HG03060 (cell line): Measurements from ENCODE around the gene RBMXL3.
"Not testable (repeated sequence)": the region's sequence is repeated elsewhere in the genome, so short reads cannot be mapped to it uniquely, and the experiment has no call there.

ENCODE experiments used
- ATAC-seq: cut with Tn5 transposase; IDR thresholded peaks from one replicate; pipeline ENCODE4 v1.9.1; 2021; ENCODE audit warnings: low read depth, moderate number of reproducible peaks; ENCODE audit not compliant: unreplicated experiment

RBMXL3 gene

DNA sequence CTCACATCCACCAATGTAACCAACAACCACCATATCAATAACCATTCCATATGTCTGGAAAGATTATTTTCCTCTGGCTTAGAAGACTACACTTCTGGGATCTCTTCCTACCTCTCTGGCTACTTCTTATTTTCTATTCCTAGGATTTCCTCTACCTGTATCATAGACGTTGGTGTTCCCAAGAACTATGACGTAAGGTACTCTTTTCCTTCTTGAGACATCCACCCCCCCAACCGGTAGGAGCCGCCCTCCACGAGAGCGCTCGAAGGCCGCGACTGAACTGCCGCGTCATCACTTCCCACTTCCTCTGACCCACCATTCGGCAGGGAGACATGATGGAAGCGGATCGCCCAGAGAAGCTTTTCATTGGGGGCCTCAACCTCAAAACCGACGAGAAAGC lies at the start of gene RBMXL3:
TSS of gene RBMXL3 (plus strand) at position 301 of the 400 bp plus-strand sequence. CDS start at position 333, 32 bp downstream.
- no peak for ATAC-seq

DNA sequence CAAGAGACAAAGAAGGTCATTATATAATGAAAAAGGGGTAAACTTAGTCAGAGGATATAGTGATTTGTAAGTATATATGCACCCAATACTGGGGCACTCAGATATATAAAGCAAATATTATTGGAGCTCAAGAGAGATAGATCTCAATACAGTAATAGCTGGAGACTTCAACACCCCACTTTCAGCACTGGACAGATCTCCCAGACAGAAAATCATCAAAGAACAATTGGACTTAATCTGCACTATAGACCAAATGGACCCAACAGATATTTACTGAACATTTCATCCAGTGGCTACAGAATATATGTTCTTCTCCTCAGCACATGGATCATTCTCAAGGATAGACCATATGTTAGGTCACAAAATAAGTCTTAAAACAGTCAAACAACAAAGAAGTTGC lies 47.2 kb upstream of the RBMXL3 start:
- ATAC-seq: no peak

DNA sequence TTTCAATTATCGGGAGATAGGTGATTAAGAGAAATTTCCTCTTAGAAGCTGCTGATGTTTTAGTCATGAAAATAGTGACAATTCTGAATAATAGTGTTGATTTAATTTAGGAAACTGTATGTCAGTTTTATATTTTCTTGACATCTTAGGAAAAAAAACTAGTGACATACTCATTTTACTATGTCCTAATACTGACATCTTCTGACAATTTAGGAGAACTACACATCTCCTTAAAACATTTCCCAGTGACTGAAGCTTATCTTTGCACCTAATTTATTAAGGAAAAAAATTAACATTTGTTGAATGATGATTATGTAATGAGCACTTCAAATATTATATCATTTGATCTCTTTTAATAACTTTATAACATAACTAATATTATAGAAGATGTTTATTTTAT lies 42.0 kb upstream of the RBMXL3 start:
- no peak for ATAC-seq

DNA sequence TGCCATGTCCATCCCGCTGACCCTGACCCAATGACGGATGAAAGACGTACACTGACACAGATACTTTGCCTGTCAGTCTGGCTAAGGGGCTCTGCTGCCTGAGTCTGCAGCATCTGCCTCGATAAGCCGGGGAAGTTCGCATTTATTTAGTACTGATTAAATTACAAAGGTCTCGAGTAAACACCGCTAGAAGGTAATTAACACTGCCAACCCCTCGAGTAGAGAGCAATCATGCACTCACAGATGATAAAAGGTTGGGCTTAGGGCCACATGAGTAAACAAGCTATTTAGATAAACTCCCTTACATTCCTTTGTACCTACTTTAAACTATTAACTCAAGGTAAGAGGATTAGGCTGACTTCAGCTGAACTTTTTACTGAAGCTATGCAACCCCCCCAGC lies 16.0 kb upstream of the RBMXL3 start:
- no peak for ATAC-seq

DNA sequence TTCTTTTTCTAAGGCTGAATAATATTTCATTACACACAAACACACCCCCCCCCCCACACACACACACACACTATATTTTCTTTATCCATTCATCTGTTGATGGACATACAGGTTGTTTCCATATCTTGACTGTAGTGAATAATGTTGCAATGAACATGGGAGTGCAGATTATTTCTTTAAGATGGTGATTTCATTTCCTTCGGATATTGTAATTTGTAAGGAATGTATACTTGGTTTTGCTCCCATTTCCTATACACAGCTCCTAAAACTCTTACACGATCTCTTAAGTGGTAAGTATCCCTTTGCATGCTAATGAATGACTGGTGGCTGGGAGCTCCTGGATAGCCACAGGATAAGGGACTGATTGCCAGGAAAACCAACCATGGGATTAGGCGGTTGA lies 14.7 kb upstream of the RBMXL3 start:
- no peak for ATAC-seq

DNA sequence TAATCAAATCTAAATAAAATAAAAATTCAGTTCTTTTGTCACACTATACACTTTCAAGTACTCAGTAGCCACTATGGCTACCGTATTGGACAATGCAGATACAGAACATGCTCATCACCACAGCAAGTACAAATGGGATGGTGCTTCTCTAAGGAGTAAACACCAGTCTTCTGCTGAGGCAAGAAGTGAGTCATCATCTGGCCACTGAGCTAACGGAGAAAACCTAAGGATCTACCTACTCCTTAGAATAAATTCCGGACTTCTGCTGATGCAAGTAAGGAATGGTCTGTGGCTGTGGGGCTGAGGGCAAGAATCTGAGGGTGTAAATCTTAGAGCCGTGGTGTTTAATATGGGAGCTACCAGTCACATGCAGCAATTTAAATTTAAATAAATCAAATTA lies 11.3 kb upstream of the RBMXL3 start:
- ATAC-seq: no peak

DNA sequence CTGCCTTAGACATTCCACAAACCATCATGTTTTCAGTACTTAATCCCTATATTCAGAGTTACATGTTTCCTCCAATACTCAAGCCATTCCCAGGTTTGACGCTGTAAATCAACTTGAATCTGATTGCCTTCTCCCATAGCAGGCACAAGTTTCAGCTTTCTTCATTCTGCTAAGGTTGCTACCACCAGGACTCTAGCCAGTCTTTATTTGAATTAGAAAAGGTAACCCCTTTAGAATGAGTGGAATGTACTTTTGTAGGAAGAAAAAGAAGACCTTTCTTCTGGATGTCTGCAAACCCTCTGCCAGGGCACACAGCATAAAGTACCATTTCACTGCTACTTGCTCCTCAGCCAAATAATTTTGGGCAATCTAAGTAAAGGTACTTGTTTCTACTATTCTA lies 10.7 kb upstream of the RBMXL3 start:
- ATAC-seq: no peak

DNA sequence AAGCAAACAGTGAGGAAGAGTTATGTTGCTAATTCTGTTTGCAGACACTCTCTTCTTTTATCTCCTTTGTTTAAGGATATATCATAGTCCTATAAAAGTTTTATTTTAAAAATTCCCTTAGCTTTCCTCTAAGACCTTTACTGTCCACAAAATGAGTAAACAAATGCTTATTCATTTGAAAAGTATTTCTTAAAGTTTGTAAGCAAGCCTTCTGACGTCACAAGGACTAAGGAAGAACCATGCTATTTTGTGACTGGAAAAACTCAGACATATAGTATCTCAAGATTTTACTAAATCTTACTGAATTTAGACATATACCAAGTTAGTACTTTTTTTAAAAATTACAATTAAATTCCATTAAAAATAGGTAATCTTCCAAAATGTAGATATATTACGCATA lies 5.2 kb upstream of the RBMXL3 start:
- no peak for ATAC-seq

DNA sequence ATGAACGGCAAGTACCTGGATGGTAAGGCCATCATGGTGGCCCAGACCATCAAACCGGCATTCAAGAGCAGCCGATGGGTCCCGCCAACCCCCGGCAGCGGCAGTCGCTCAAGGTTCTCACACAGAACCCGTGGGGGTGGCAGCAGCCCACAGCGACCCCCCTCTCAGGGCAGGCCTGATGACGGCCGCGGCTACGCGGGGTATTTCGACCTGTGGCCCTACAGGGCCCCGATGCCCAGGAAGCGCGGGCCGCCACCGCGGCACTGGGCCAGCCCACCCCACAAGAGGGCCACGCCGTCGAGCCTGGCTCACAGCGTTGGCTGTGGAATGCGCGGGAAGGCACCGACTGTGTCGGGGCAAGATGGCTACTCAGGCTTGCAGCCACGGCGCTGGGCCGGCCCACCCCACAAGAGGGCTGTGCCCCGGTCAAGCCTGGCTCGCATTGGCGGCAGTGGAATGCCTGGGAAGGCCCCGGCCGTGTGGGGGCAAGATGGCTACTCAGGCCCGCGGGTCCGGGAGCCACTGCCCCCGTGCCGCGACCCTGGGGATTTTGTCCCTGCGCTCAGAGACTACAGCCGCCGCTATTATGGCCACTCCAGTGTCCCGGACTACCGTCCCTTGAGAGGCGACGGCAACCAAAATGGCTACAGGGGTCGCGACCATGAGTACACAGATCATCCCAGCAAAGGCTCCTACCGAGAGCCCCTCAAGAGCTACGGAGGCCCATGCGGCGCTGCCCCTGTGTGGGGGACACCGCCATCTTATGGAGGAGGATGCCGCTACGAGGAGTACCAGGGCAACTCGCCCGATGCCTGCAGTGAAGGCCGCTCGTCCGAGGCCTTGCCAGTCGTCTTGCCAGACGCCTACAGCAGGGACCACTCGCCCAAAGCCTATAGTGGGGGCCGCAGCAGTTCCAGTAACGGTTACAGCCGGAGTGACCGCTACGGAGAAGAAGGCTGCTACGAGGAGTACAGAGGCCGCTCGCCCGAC lies 731 bp downstream of the RBMXL3 start:
- ATAC-seq: no peak

DNA sequence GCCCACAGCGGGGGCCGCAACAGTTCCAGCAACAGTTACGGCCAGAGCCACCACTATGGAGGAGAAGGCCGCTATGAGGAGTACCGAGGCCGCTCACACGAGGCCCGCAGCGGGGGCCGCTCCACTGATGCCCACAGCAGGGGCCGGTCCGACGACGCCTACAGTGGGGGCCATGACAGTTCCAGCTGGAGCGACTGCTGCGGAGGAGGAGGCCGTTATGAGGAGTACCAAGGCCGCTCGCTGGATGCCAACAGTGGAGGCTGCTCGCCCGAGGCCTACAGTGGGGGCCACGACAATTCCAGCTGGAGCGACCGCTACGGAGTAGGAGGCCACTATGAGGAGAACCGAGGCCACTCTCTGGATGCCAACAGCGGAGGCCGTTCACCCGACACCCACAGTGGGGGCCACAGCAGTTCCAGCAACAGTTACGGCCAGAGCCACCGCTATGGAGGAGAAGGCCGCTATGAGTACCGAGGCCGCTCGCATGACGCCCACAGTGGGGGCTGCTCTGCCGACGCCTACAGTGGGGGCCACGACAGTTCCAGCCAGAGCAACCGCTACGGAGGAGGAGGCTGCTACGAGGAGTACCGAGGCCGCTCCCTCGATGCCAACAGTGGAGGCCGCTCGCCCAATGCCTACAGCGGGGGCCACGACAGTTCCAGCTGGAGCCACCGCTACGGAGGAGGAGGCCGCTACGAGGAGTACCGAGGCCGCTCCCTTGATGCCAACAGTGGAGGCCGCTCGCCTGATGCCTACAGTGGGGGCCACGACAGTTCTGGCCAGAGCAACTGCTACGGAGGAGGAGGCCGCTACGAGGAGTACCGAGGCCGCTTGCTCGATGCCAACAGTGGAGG lies 1.7 kb downstream of the RBMXL3 start:
- ATAC-seq: no peak

DNA sequence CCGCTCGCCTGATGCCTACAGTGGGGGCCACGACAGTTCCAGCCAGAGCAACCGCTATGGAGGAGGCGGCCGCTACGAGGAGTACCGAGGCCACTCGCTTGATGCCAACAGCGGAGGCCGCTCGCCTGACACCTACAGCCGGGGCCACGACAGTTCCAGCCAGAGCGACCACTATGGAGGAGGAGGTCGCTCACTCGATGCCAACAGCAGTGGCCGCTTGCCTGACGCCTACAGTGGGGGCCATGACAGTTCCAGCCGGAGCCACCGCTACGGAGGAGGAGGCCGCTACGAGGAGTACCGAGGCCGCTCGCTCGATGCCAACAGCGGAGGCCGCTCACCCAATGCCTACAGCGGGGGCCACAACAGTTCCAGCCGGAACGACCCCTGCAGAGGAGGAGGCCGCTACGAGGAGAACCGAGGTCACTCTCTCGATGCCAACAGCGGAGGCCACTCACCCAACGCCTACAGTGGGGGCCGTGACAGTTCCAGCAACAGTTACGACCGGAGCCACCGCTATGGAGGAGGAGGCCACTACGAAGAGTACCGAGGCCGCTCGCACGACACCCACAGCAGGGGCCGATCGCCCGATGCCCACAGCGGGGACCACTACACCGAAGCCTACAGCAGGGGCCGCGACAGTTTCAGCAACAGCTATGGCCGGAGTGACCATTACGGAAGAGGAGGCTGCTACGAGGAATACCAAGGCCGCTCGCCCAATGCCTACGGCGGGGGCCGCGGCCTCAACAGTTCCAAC lies 2.5 kb downstream of the RBMXL3 start:
- ATAC-seq: no peak

DNA sequence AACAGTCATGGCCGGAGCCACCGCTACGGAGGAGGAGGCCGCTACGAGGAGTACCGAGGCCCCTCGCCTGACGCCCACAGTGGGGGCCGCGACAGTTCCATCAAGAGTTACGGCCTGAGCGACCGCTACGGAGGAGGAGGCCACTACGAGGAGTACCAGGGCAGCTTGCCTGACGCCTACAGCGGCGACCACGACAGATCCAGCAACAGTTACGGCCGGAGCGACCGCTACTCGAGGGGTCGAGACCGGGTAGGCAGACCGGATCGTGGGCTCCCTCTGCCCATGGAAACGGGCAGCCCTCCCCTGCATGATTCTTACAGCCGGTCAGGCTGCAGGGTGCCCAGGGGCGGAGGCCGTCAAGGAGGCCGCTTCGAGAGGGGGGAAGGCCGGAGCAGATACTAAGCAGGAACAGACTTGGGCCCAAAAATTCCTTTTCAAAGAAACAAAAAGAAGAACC lies 3.1 kb downstream of the RBMXL3 start:
- ATAC-seq: no peak

DNA sequence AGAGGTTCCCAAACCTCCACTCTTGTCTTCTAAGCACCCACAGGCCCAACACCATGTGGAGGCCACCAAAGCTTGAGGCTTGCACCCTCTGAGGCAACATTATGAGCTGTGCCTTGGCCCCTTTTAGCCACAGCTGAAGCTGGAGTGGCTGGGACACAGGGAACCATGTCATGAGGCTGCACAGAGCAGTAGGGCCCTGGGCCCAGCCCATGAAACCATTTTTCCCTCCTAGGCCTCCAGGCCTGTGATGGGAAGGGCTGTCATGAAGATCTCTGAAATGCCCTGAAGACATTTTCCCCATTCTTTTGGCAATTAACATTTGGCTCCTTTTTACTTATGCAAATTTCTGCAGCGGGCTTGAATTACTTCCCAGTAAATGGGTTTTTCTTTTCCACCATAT lies 14.8 kb downstream of the RBMXL3 start:
- ATAC-seq: no peak

DNA sequence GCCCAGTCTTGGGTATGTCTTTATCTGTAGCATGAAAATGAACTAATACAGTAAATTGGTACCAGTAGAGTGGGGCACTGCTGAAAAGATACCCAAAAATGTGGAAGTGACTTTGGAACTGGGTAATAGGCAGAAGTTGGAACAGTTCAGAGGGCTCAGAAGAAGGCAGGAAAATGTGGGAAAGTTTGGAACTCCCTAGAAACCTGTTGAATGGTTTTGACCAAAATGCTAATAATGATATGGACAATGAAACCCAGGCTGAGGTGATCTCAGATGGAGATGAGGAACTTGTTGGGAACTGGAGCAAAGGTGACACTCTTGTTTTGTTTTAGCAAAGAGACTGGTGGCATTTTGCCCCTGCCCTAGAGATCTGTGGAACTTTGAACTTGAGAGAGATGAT lies 20.3 kb downstream of the RBMXL3 start:
- not testable (repeated sequence) for ATAC-seq

DNA sequence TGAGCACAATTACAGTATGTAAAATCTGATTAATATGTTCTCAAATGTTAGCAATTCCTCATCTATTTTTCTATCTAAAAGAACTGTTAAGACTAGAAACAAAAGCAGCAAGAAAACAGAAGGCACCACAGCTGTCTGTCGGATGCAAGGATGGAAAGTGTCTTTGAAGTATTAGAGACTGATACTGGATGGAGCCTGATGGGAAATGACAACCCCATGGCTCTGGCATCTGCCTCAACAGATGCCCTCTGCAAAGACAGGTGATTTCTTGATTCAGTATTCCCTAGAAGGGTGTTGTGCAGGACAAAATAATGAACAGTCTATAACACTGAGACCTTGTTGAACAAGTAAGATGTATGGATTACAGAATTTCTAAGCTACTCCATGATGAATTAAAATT lies 24.9 kb downstream of the RBMXL3 start:
- ATAC-seq: no peak

DNA sequence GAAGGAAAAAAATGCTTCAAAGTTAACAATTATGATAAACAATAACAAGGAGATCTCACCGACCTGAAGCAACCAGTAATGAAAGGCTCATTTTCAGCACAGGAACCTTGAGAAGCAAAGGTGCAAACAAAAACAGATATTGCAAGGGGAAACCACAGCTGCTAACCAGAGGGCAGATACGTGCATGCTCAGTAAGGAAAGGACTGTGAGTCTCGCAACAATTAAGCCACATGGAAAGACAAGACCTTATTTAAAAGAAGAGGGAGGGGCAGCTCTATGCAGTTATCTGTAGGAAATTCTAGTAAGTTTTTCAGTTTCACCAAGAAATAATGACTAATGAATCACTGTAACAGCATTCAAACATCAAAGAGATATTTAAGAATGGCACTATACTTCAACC lies 25.4 kb downstream of the RBMXL3 start:
- ATAC-seq: no peak

DNA sequence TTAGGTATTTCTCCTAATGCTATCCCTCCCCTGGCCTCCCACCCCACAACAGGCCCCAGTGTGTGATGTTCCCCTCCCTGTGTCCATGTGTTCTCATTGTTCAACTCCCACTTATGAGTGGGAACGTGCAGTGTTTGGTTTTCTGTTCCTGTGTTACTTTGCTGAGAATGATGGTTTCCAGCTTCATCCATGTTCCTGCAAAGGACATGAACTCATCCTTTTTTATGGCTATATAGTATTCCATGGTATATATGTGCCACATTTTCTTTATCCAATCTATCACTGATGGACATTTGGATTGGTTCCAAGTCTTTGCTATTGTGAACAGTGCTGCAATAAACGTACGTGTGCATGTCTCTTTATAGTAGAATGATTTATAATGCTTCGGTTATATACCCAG lies 28.1 kb downstream of the RBMXL3 start:
- ATAC-seq: not testable (repeated sequence)

DNA sequence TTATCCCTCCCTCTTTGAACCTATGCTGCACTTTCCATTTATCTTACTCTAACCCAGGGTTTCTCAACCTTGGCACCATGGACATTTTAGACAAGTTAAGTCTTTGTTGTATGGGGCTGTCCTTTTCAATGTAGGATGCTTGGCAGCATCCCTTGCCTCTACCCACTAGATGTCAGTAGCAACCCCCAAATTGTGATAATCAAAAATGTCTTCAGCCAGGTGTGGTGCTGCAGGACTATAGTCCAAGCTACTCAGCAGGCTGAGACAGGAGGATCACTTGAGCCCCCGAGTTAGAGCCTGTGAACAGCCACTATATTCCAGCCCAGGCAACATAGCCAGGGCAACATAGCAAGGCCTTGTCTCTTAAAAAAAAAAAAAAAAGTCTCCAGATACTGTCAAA lies 37.7 kb downstream of the RBMXL3 start:
- ATAC-seq: no peak

DNA sequence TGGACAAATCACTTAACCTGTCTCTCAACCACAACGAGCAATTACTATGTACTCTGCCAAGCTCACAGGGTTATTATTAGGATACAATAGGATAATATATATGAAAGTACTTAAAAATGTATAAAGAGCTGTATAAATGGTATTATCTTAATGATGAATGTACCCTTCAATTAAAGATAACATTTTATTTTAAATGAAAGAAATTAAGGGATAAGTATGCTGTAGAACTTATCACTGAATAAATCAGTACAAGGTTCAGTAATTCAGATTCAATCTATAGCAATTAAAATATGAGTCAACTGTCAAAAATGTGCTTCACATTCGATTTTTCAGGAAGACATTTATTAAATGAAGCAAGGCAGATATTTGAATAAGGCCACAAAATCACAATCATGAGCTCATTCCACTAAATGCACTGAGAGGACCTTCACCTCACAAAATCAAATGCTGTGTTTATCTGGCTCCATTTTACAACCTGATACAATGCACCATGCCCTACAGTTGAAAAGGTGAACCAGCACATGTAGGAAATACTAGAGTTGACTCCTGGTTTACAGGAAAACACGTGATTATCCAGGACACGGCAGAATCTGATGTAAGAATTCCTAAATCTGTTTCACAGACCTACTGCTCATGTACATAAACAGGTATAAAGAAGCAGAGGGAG lies 40.3 kb downstream of the RBMXL3 start:
- ATAC-seq: no peak

DNA sequence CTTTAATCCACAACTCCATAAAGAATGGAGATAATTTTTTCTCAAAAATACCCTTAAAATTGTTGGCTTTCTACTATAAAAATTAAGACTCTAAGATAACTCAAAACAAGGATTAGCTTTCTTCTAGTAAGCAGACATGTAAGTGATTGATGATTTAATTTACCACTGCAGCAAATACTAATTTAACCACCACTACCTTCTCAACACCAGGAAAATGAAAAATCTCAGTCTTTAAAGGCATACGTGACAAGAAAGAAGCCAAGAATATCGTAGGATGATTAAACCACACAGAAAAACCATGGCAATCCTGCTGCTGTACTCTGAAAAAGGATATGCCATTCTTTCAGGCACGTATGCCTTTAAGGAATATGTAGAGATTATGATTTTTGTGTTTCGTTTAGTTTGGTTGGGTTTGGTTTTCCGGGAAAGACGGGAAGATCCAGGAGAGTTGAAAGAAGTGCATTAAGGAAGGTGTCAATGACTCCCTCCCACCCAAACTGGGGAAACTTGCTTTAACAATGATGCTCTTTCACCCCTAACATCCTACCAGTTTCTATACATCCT lies 43.8 kb downstream of the RBMXL3 start:
- no peak for ATAC-seq
